ENCODE measurements around the gene ULK4.

ULK4 gene

GRCh38 chr3:41638381-41638780 is 323.5 kb downstream of the ULK4 start:
- DNase-seq (ENCODE audit: low spot score) = no peak

- DNase-seq (ENCODE audit: low spot score) = no peak
Measured at GRCh38 chr3:41632700-41633099, 329.2 kb downstream of the ULK4 start.

DNA sequence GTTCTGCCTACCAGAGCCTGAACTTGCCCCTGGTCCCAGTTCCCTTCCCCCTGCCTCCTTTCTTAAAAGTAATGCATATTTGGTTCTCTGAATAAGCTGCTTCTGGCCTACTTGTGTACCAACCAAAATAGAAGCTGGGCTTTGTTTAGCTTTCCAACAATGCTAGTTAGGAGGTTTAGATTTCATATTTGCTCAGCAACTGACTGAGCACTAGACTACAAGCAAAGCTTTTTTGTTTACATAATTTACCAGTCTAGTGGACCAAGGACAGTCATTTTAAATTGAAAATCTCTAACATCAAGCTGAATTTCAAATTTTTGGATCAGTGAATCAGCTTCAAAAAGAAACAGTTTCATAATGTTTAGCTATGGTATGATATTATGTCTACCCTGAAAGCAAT is 331.2 kb downstream of the ULK4 start:
- no peak for DNase-seq (ENCODE audit: low spot score)

DNA sequence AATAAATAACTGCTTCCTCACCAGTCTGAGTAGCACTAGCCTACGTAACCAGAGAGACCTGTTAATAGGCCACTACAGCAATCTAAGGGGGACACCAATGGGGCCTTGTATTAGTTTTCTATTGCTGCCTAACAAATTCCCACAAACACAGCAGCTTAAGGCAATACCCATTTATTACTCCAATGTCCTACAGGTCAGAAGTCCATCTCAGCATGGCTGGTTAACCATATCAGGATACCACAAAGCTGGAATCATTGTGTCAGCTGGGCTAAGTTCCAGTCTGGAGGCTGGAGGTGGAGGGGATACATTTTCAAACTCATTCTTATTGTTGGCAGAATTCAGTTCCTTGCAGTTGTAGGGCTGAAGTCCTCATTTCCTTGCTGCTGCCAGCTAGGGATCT is 331.9 kb downstream of the ULK4 start:
- no peak for DNase-seq (ENCODE audit: low spot score)

DNA sequence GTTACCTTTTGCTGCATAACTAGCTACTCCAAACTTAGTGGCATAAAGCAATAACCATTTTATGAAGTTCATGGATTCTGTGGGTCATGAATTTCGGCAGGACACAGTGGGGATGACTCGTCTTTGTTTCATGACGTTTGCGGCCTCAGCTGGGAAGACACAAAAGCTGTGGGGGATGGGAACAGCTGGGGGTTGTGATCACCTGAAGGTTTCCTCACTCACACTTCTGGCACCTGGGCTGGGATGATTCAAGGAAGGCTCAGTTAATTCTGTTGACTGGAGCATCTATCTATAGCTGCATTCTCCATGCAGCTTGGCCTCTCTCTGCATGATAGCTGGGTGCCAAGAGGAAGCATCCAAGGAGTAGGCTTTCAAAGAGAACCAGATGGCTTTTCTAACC is 332.8 kb downstream of the ULK4 start:
- DNase-seq (ENCODE audit: low spot score) = no peak

- DNase-seq (ENCODE audit: low spot score) = no peak
Measured at GRCh38 chr3:41627477-41628087, 334.3 kb downstream of the ULK4 start.

DNA sequence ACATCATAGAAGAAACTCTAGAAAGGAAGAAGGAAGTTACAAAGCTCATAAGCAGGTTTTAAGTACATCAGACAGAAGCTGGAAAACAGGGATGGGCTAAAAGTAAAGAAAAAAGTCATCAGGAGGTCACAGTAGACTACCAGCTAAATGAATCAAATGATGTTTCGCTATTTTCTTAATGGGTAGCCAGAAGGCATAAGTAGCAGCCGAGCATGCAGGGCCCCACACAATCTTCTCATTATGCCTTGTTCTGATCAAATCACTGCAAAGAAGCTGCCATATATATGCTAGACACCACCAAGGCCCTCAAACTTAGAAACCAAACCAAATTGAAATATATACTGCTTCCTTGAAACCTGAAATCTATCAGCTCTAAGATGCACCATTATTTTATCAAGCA is 349.1 kb downstream of the ULK4 start:
- no peak for DNase-seq (ENCODE audit: low spot score)

DNA sequence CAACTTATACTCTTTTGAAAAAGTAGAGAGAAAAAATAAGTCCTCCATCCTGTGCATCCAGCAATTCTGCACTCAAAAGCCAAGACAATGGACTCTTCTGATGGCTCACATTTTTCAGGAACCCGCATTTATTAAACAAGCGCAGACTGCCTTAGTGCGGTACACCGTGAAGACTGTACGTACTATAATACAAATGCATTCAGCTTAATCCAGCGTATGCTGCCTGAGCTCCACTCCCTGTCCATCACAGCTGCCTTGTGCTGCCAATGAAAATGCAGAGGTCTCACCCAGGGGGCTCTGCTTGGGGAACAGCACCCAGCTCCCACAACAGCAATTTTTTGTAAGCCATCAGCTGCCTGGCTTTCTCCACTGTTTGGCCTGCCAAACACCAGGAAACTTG is 350.9 kb downstream of the ULK4 start:
- DNase-seq (ENCODE audit: low spot score) = no peak

DNA sequence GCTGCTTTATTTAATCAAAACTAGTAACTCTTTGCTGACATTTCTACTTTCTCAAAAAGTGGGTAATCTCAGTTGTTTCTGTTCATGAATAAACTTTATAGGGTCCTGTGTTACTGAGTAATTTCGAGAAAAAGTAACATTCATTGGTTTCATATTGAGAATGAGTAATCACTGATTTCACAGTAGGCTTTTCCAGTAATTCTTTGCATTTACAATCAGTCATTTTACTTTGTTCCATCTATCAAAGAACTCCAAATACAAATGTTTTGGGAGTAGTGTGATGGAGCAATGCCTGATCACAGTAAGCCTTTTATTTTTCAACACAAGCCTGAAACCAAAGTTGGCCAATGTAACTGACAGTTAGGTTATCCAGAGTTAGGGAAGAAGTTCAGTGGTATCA is 353.6 kb downstream of the ULK4 start:
- no peak for DNase-seq (ENCODE audit: low spot score)

GRCh38 chr3:41603807-41604206 is 358.1 kb downstream of the ULK4 start:
- no peak for DNase-seq (ENCODE audit: low spot score)

GRCh38 chr3:41602121-41602520 is 359.8 kb downstream of the ULK4 start:
- DNase-seq (ENCODE audit: low spot score) = no peak

GRCh38 chr3:41601404-41601987 is 360.4 kb downstream of the ULK4 start:
- DNase-seq (ENCODE audit: low spot score) = no peak

DNA sequence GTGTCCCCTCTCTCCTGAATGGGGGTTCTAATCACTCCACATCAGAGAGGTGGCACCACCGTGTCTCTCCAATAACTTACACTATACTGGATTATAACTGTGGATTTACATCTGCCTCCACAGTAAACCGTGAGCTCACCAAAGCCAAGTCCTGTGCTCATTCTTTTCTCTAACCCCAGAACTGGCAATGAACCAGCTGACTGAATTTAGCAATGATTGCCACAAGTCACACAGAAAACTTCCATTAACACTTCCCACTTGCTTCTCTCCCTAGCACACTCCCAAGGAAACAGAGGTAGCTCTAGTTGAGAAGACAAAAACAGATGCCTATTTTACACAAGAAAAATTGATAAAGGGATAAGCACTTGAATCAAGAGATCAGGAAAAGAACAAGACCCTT is 361.3 kb downstream of the ULK4 start:
- no peak for DNase-seq (ENCODE audit: low spot score)

DNA sequence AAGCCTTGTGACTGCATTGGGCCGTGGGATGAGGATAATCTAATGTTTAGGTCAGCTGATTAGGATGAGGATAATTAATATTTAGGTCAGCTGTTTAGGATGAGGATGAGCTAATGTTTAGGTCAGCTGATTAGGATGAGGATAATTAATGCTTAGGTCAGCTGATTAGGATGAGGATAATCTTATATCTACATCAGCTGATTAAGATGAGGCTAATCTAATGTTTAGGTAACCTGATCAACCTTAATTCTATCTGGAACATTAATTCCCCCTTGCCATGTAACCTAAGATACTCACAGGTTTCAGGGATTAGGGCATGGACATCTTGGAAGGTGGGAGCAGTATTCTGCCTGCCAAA is 362.8 kb downstream of the ULK4 start:
- no peak for DNase-seq (ENCODE audit: low spot score)

- no peak for DNase-seq (ENCODE audit: low spot score)
Measured at GRCh38 chr3:41598402-41599126, 363.3 kb downstream of the ULK4 start.

GRCh38 chr3:41593774-41594173 is 368.1 kb downstream of the ULK4 start:
- no peak for DNase-seq (ENCODE audit: low spot score)

DNA sequence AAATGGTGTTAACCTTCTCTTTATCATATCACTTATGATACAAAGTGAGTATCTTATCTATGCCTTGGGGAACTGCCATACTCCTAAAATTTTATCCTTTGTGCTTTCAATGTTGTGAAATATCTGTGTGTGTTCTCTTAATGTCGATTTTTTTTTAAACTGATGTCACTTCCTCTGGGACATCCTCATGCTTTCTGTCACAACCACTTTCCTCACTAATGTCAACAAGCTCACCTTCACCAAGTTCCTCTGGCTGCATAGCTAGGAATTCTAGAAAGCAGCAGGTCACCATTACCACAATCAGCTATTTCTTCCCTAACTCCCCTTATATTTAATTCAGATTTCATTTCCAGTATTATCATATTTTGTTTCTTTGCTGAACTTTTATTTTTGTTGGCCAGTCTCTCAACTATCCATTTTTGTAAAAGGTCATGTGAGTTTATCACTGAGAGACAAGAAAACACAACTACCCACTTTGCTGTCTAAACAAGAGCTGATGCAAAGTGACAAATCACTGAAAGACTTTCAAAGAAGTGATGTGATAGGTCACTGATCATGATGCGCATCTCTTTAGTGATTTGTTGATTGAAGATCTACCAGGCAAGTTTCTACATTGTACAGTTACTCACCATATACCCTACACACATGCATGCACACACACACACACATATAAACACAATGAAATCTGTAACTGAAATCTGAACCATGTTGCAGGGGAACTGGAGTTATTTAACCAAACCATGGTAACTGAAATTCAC is 369.0 kb downstream of the ULK4 start:
- no peak for DNase-seq (ENCODE audit: low spot score)

GRCh38 chr3:41583014-41583413 is 378.9 kb downstream of the ULK4 start:
- DNase-seq (ENCODE audit: low spot score) = no peak

- no peak for DNase-seq (ENCODE audit: low spot score)
Measured at GRCh38 chr3:41581700-41582099, 380.2 kb downstream of the ULK4 start.

- DNase-seq (ENCODE audit: low spot score) = no peak
Measured at GRCh38 chr3:41580274-41580959, 381.5 kb downstream of the ULK4 start.

- no peak for DNase-seq (ENCODE audit: low spot score)
Measured at GRCh38 chr3:41579861-41580260, 382.0 kb downstream of the ULK4 start.

DNA sequence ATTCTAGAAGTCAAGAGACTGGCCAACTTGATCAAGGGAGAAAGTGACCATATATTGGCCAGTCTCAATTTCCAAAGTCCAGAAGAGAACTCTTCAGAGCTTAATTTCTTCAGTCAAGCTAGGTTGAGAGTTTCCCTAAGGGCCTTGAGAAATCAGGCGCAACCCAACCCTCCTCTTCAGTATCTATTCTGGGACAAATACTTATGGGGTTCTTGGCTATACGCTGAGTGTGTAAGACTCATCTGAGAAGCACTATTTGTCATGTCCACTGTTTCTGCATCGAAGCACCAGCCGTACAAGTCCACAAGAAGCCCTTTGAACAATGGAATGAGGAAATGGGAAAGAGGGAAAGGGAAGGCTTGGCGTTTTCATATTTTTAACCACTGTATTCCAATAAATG is 383.1 kb downstream of the ULK4 start:
- DNase-seq (ENCODE audit: low spot score) = no peak

Data from kidney capillary endothelial cell (primary cell).